Activated CD8-positive, alpha-beta memory T cell treated with anti-CD3 and anti-CD28 coated beads, Interleukin-2, amount 50 U/mL, for 1 hour (primary cell): ENCODE data around the gene IFNG.

ENCODE experiments used
- DNase-seq: peaks from one replicate; pipeline ENCODE4 v3.0.0-alpha.2; 2020; ENCODE audit errors: extremely low read depth

Gene IFNG

GRCh38 chr12:68166317-68166831, 6.8 kb upstream of the IFNG start:
- no peak for DNase-seq

- DNase-seq, result no peak
These were observed 4.1 kb upstream of the IFNG start for GRCh38 chr12:68163560-68164081.

- no peak for DNase-seq
These were observed 2.8 kb upstream of the IFNG start for GRCh38 chr12:68162374-68162773.

- DNase-seq, result no peak
These were observed 1.1 kb downstream of the IFNG start for GRCh38 chr12:68158432-68158831.

DNA sequence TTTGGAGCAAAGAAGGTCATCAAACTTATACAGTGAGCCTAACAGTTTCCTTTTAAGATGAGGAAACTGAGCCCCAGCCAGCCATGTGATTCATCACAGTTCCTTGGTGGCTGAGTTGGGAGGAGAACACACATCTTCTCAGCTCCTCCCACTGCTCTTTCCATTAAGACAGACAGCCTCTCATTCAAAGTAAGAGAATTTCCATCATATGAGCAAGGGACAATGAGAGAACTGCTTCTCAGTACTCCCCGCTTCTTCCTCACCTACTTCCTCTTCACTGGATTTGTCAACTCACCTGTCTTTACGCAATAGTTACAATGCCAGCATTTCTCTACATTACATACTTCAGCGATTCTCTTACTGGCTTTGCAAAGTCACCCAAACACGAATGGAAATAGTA, 2.2 kb downstream of the IFNG start:
- DNase-seq, result no peak

GRCh38 chr12:68156636-68157035, 2.9 kb downstream of the IFNG start:
- no peak for DNase-seq

DNA sequence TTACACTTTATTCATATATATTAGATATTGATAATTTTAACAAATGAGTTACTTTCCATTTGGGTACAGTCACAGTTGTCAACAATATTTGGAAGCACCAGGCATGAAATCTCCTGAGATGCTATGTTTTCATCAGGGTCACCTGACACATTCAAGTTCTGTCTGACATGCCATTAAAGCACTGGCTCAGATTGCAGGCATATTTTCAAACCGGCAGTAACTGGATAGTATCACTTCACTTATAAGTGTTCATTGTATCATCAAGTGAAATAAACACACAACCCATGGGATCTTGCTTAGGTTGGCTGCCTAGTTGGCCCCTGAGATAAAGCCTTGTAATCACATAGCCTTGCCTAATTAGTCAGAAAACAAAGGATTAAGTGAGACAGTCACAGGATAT, 4.8 kb downstream of the IFNG start:
- no peak for DNase-seq

DNA sequence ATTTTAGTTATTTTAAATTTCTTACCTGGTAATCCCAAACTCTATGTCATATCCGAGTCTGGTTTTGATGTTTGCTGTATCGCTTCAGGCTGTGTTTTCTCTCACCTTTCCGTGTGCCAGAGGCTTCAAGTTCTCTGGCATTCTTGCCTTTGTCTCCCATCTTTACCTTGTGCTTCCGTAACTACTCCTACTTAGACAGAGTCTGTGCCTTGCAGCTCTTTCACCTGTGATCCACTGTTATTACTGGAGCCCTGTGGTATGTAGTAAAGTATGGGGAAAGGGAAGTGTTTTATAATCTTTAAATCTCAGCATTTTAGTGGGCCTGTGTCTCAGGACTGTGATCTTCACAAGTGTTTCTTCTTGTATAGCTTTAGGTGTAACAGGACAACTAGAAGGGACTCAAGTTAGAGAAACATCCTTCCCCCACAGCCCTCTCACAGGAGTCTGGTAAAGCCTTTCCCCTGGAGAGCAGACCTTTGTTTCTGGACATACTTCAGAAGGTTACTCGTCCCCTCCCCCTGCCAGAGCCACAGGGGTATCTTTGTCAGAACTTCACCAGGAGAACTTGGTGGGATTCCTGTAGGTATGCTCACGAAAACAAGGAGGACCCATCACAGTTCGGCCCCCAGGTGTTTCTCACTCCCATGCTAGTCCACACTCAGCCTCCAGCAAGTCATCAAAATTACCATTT, 11.1 kb downstream of the IFNG start:
- DNase-seq, result no peak

DNA sequence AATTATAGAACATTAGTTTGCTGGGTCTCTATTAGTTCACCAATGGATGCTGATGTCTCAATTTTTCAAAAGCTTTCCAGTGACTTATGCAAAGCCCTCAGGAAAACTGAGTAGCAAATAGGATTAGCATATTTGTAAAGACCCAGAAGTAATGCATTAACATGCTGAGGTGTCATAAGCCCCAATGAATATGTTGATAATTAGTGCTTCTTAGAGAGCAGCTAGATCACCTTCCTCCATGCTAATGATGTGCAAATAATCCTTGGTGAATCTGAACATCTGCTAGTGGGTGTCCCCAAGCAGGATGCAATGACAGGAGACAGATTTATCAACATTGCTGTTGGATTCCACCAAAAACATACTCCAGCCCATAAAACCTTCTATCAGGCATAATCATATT, 19.0 kb downstream of the IFNG start:
- DNase-seq, result no peak

- no peak for DNase-seq
These were observed 19.6 kb downstream of the IFNG start for GRCh38 chr12:68139941-68140340.

- no peak for DNase-seq
These were observed 20.5 kb downstream of the IFNG start for GRCh38 chr12:68139001-68139400.

GRCh38 chr12:68138480-68138879, 21.1 kb downstream of the IFNG start:
- DNase-seq, result no peak

DNA sequence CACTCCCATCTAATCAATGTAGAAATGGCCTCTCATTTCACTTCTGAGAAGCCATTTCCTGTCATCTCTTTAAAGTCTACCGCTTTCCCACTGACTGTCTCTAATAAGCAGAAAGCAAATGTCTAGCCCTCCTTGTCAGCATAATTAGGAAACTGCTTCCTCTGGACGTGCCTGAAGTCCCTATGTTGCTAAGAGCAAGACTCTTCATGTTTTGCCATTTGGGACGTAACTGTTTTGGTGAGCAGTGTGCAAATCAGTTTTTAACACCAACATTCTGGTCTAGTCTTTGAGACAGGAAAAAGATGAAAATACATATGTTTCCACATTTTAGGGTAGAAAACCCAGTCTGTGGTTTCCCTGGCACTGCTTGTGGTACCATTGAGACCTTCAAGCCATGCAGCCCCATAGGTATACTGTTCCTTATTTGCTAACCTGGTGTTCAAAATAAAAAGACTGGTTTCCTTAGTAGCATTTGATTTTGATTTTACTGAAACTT, 22.2 kb downstream of the IFNG start:
- DNase-seq, result no peak

DNA sequence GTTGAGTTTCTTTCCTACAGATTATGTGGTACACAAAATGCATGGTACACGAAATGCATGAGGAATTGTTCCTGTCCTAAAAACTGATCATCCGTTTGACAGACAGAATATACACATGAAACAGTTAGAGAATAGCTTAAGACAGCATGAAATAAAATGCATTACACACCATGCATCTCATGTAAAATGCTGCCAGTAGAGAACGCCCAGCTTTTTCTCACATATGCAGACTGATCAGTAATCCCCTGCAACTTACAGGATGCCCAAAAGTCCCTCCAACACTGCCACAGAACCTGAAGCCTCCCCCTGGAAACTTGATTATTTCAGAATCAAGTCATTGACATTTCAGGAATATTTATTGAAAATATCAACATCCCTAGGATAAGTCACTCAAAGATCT, 24.0 kb downstream of the IFNG start:
- no peak for DNase-seq

- DNase-seq, result no peak
These were observed 27.6 kb downstream of the IFNG start for GRCh38 chr12:68131867-68132414.

GRCh38 chr12:68129979-68130378, 29.6 kb downstream of the IFNG start:
- DNase-seq, result no peak

DNA sequence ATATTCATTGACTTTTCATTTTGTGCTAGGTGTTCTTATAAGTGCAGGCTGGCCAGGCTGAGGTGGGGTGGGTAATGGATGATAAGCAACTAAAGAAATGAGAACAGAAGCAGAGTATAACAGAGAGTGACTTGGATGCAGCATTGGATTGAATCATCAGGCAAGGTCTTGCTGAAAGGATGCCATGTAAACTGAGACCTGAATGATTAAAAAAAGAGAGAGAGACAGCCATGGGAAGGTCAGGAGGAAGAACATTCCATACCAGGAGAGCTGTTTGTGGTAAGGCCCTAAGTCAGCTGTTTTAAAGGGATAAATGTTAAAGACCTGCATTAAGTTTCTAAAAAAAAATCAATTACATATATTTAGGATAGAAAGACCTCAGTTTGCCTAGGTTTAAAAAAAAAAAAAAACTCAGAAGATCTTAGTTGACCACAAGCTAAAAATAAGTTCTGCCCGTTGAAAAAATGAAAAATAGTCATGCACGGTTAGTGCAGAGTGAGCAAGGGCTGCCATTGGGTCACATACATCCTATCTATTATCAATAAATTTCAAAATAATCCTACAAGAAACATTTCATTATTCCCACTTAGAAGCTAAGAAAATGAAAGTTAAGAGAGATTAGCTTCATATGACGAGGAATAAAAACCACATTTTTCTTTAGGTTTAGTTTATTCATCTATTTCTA, 37.2 kb downstream of the IFNG start:
- no peak for DNase-seq

DNA sequence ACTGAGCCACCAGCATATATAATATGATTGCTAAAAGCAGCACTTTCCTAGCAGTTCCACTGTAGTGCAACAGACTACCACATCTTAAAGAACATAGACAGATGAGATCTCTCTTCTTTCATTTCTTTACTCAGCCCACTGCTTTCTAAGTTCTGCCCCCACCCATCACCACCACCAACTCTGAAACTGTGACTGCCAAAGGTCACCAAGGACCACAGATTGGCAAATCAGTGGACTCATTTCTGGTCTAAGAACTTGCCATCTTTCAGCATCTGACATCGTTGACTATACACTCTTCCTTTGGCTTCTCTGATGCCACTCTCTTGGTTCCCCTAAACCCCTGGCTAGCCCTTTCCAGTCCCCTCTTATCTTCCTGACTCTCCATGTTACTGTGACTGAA, 38.4 kb downstream of the IFNG start:
- DNase-seq, result no peak

GRCh38 chr12:68119724-68120211, 39.8 kb downstream of the IFNG start:
- DNase-seq, result no peak

DNA sequence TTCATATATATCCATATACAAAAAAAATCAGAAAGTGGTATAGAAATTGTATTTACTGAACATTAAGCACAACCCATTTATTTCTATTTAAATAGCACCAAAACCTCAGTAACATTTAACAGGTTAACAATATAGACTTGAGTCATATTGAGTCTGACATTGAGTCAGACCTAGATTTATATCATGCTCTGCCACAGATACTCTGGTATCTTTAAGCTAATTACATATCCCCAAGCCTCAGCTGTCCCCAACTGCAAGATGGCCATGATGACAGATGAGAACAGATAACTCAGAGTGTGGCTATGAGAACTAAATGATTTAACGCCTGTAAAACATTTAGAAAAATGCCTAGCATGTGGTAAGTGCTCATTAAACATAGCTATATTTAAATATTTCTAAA, 40.3 kb downstream of the IFNG start:
- DNase-seq, result no peak

DNA sequence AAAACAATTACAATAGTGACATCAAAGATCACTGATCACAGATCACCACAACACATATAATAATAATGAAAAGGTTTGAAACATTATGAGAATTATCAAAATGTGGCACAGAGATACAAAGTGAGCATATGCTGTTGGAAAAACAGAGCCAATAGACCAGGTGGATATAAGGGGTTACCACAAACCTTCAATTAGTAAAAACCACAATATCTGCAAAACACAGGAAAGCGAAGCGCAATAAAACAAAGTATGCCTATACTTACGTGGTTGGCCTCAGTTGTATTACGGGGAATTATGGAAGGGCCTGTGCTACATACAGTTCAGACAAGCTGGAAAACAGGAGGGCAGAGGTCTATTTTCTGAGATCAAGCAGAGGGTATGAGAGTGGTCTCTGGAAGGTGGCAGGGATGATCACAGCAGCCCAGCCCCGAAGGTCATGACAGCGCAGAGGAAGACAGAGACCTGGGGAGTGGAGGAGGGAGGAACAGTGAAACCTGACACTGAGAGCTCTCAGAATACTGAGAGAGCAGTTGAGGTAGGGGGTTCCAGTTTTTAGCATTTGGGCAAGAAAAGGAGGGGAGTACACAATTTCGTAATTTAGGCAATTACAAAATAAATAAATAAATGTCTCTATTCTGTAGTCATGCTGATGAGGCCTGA, 41.3 kb downstream of the IFNG start:
- no peak for DNase-seq

- no peak for DNase-seq
These were observed 41.9 kb downstream of the IFNG start for GRCh38 chr12:68117661-68118060.
